Breast epithelium (tissue), 3 donors: ENCODE measurements around the gene LMX1A.

ENCODE experiments used
- CTCF ChIP-seq, 3 donors: fragments of 450-650 bp; IDR thresholded peaks; one replicate each; pipeline ENCODE4 v1.5.1; 2016 to 2017; ENCODE audit warnings: antibody characterized with exemption in 3 of 3, mild to moderate bottlenecking in 3 of 3, moderate library complexity in 3 of 3
- POLR2A ChIP-seq: fragments of 450-650 bp; IDR thresholded peaks from one replicate; pipeline ENCODE4 v1.6.1; 2016; ENCODE audit warnings: antibody characterized with exemption, mild to moderate bottlenecking, moderate library complexity

DNA sequence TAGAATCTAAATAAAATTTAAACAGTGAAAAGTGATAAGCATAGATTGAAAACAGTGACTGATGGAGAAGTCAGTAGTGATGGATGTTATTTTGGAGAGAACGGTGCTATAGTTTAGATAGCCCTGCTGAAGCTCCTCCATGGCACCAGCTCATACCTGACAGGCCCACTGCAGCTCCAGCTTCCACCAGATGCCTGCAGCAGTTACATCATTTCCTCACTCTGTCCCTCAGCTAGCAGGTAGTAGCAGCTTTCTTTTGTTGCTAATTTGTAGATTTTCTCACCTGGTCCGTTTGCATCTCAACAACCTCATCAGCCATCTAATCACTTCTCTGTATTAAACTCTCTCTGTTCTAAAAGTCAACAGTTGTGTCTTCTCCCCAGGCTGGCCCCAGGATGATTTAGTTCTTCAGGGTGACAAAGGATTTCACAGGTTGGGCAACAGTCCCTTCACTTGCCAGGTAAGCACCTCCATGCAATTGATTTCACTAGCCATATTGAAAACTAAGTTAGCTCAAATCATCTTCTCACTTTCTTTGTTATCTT, 128.3 kb downstream of the LMX1A start:
- TF ChIP-seq CTCF (IDR thresholded peaks at IDR 0.05) (no peak), POLR2A (no peak)
